Endothelial cell of umbilical vein (primary cell): Measurements from ENCODE around the gene RCVRN. TPM values are rescaled to one million over a fixed set of nuclear protein-coding genes. Genes with fewer than 3 reads are reported as not detected.

Experiments
- BruUV-seq: library from RNA; stranded (reverse); fragments of 400-500 nt; replicated peaks from 2 replicates; lab custom pipeline; 2021; lab: Mats Ljungman, UMichigan
- CTCF ChIA-PET: fragments of 300-600, 350-600 bp; sonication (Branson Sonifier 250); formaldehyde crosslinking; loops from one replicate; lab custom pipeline; 2021; ENCODE audit warnings: antibody characterized with exemption, inconsistent platforms; lab: Charles Lee
- POLR2A ChIA-PET: fragments of 300-600, 350-600 bp; sonication (Branson Sonifier 250); formaldehyde crosslinking; loops from one replicate; lab custom pipeline; 2021; ENCODE audit warnings: antibody characterized with exemption, inconsistent platforms; lab: Charles Lee
- DNase-seq: peaks from one replicate; pipeline ENCODE4 v3.0.0-alpha.2; 2011; ENCODE audit warnings: low read depth, low spot score
- FAIRE-seq: peaks from 2 replicates; lab custom pipeline; 2011; peaks lifted over from hg19 to GRCh38; lab: Jason Lieb, UNC
- H2AFZ ChIP-seq: 2 replicates; pipeline ENCODE4 v1.6.0; 2012; ENCODE audit warnings: low read depth, low read length, control low read depth, inconsistent platforms
- H3K27ac ChIP-seq: 2 replicates; pipeline ENCODE4 v1.5.1; 2011; ENCODE audit warnings: low read depth, mild to moderate bottlenecking, control low read depth, low read length, moderate library complexity; ENCODE audit not compliant: insufficient read depth
- H3K27me3 ChIP-seq, 2 experiments: 2 replicates each; pipeline versions ENCODE4 v1.6.0 to v1.6.1; 2011; ENCODE audit warnings: low read length in 2 of 2, mixed read lengths in 1 of 2; ENCODE audit not compliant: control insufficient read depth in 2 of 2, insufficient read depth in 2 of 2
- H3K36me3 ChIP-seq, 2 experiments: 2 replicates in 1 of 2; 3 replicates in 1 of 2; pipeline ENCODE4 v1.5.1; 2011; ENCODE audit warnings: low read length in 2 of 2, mild to moderate bottlenecking in 1 of 2, moderate library complexity in 1 of 2; ENCODE audit not compliant: control insufficient read depth in 2 of 2, insufficient read depth in 2 of 2; ENCODE audit errors: extremely low read depth in 1 of 2
- H3K4me1 ChIP-seq: 3 replicates; pipeline ENCODE4 v1.5.1; 2011; ENCODE audit warnings: mild to moderate bottlenecking, low read length; ENCODE audit not compliant: control insufficient read depth, insufficient read depth; ENCODE audit errors: extremely low read depth
- H3K4me2 ChIP-seq: 2 replicates; pipeline ENCODE4 v1.6.1; 2011; ENCODE audit warnings: low read length, control low read depth, mixed read lengths; ENCODE audit not compliant: insufficient read depth
- H3K4me3 ChIP-seq, 3 experiments: fragments of 200-600 bp in 1 of 3; sonication (generic), shearing (Covaris generic) in 1 of 3; replicated peaks in 1 of 3; 2 replicates each; pipeline ENCODE4 v1.5.1; 2011 to 2016; ENCODE audit warnings: control low read depth in 3 of 3, low read length in 3 of 3, mild to moderate bottlenecking in 2 of 3, inconsistent platforms in 1 of 3, low read depth in 1 of 3, moderate library complexity in 1 of 3; ENCODE audit not compliant: insufficient read depth in 1 of 3
- H3K79me2 ChIP-seq: 2 replicates; pipeline ENCODE4 v1.6.0; 2012; ENCODE audit warnings: low read length, inconsistent platforms; ENCODE audit not compliant: control insufficient read depth, insufficient read depth
- H3K9ac ChIP-seq: replicated peaks from 2 replicates; pipeline ENCODE3; 2011; ENCODE audit warnings: low read length, control low read depth; ENCODE audit not compliant: insufficient read depth; ENCODE audit errors: extremely low read depth
- H3K9me1 ChIP-seq: replicated peaks from 3 replicates; pipeline ENCODE4 v1.6.0; 2011; ENCODE audit warnings: mild to moderate bottlenecking, low read length; ENCODE audit not compliant: control insufficient read depth, insufficient read depth; ENCODE audit errors: extremely low read depth
- H3K9me3 ChIP-seq: replicated peaks from 2 replicates; pipeline ENCODE4 v1.5.1; 2012; ENCODE audit warnings: low read length, inconsistent platforms; ENCODE audit not compliant: control insufficient read depth, insufficient read depth
- H4K20me1 ChIP-seq: replicated peaks from 2 replicates; pipeline ENCODE3; 2011; ENCODE audit warnings: mild to moderate bottlenecking, low read length; ENCODE audit not compliant: control insufficient read depth, insufficient read depth; ENCODE audit errors: extremely low read depth
- EZH2 ChIP-seq: IDR thresholded peaks from 2 replicates; pipeline ENCODE4 v1.6.1; 2012; ENCODE audit warnings: borderline replicate concordance, low read depth, mild to moderate bottlenecking, moderate library complexity, low read length, inconsistent platforms; ENCODE audit not compliant: severe bottlenecking
- FOS ChIP-seq: IDR thresholded peaks from 2 replicates; pipeline ENCODE4 v1.6.1; 2011; ENCODE audit warnings: mild to moderate bottlenecking, low read length, moderate library complexity, borderline replicate concordance; ENCODE audit not compliant: insufficient read depth
- GATA2 ChIP-seq: IDR thresholded peaks from 2 replicates; pipeline ENCODE4 v1.7.0; 2011; ENCODE audit warnings: low read depth, mild to moderate bottlenecking, moderate library complexity, mixed read lengths, low read length; ENCODE audit not compliant: insufficient read length, insufficient read depth
- JUN ChIP-seq: IDR thresholded peaks from 2 replicates; pipeline ENCODE4 v1.6.1; 2011; ENCODE audit warnings: borderline replicate concordance, low read depth; ENCODE audit not compliant: insufficient read length, insufficient read depth
- MYC ChIP-seq: IDR thresholded peaks from one replicate; pipeline ENCODE4 v1.6.1; 2011; ENCODE audit warnings: mild to moderate bottlenecking, low read depth, low read length
- POLR2A ChIP-seq: IDR thresholded peaks from 2 replicates; pipeline ENCODE4 v1.6.1; 2012; ENCODE audit warnings: low read depth, mild to moderate bottlenecking, control low read depth, low read length
- POLR2AphosphoS5 ChIP-seq: IDR thresholded peaks from 2 replicates; pipeline ENCODE4 v1.6.1; 2012; ENCODE audit warnings: low read depth, mild to moderate bottlenecking, control low read depth, low read length, moderate library complexity; ENCODE audit not compliant: insufficient read depth
- dilution Hi-C: fragments of 300-500 bp; cut with MboI; formaldehyde crosslinking; loops from one replicate; pipeline ENCODE4 v1.15.0; 2019; ENCODE audit warnings: low sequenced_read_pairs; ENCODE audit not compliant: extremely low pct_ligation_motif_present
- intact Hi-C: fragments of 100-400 bp; cut with micrococcal nuclease; formaldehyde crosslinking; loops from one replicate; pipeline ENCODE4 v1.10.0; 2022
- polyA plus RNA-seq, 4 experiments: library from polyadenylated mRNA; depleted of rRNA in 3 of 4; stranded (reverse) in 3 of 4; unstranded in 1 of 4; fragments of >200 nt; gene quantifications; 2 replicates each; pipeline versions ENCODE4 v1.2.1 to v1.2.3, GENCODE V29; 2011 to 2012; ENCODE audit warnings: missing spikeins in 1 of 4
- total RNA-seq: library from RNA; stranded (reverse); gene quantifications from 2 replicates; pipeline ENCODE4 v1.2.3, GENCODE V29; 2021
- TF ChIP-seq, protein P1 (sequence below), 2 donors: IDR thresholded peaks; 1 replicate in 1 of 2; 2 replicates in 1 of 2; pipeline ENCODE4 v1.5.1; 2011; ENCODE audit warnings: low read length in 2 of 2, mild to moderate bottlenecking in 2 of 2, moderate library complexity in 2 of 2, control low read depth in 1 of 2, inconsistent platforms in 1 of 2, low read depth in 1 of 2; ENCODE audit not compliant: insufficient read depth in 1 of 2; ENCODE audit errors: extremely low read depth in 1 of 2
- TF ChIP-seq, protein P2 (sequence below): IDR thresholded peaks from 2 replicates; pipeline ENCODE4 v1.6.1; 2011; ENCODE audit not compliant: insufficient read depth, insufficient read length

Gene RCVRN
- total and polyA plus RNA-seq, 2 donors (not counting 3 experiments of a cell fraction or from before 2014, with no cell fraction given): not detected

DNA sequence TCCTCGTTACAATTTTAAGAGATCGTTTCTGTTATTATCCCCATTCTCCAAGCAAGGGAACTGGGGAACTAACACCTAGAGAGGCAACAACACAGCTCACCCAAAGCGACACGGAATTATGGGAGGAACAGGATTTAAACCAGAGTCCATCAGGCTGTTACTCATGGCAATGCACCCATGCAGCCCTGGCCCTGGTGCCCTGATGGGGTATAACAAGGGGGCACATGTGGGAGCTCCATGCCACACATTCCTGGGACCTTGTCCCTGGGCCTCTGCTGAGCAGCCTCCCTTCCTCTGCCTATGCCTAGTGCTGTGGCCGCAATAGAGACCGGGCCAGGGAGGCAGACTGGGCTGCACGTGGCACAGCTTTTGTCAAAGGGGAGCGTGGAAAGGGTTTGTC lies 13.3 kb upstream of the RCVRN start:
- Histone ChIP-seq H3K9me3 (peaks cover 2% of the 10 kb centered on the region), H3K27me3 (no peaks in the 10 kb centered on the region), H3K36me3 (no peaks in the 10 kb centered on the region), H4K20me1 (no peaks in the 10 kb centered on the region), H3K27ac (no peak overlapping the region), H3K4me1 (no peaks in the 10 kb centered on the region), H3K4me2 (no peak overlapping the region), H3K79me2 (no peaks in the 10 kb centered on the region), H2AFZ (no peak overlapping the region), H3K4me3 (no peak overlapping the region), H3K9me1 (no peaks in the 10 kb centered on the region), H3K9ac (no peak overlapping the region)
- DNase-seq (no peak), FAIRE-seq (no peak)
- TF ChIP-seq POLR2A (no peak), POLR2AphosphoS5 (no peak), EZH2 (no peak), GATA2 (no peak), JUN (no peak), MYC (no peak), FOS (no peak)
- TF ChIP-seq, protein P1, sequence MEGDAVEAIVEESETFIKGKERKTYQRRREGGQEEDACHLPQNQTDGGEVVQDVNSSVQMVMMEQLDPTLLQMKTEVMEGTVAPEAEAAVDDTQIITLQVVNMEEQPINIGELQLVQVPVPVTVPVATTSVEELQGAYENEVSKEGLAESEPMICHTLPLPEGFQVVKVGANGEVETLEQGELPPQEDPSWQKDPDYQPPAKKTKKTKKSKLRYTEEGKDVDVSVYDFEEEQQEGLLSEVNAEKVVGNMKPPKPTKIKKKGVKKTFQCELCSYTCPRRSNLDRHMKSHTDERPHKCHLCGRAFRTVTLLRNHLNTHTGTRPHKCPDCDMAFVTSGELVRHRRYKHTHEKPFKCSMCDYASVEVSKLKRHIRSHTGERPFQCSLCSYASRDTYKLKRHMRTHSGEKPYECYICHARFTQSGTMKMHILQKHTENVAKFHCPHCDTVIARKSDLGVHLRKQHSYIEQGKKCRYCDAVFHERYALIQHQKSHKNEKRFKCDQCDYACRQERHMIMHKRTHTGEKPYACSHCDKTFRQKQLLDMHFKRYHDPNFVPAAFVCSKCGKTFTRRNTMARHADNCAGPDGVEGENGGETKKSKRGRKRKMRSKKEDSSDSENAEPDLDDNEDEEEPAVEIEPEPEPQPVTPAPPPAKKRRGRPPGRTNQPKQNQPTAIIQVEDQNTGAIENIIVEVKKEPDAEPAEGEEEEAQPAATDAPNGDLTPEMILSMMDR (IDR thresholded peaks at IDR 0.05; ENCODE audit: extremely low read depth in 1 of 2, insufficient read depth in 1 of 2, low read depth in 1 of 2, low read length in 2 of 2): no peak
- TF ChIP-seq, protein P2, sequence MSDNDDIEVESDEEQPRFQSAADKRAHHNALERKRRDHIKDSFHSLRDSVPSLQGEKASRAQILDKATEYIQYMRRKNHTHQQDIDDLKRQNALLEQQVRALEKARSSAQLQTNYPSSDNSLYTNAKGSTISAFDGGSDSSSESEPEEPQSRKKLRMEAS: no peak
- BruUV-seq: no TSS peak
- CTCF ChIA-PET: no interaction called here
- intact Hi-C loops (no loop called here), dilution Hi-C loops (no loop called here)
- POLR2A ChIA-PET: no interaction called here
